GM18520 (cell line): Measurements from ENCODE around the gene SMR3A.

Experiments
- ATAC-seq: cut with Tn5 transposase; IDR thresholded peaks from one replicate; pipeline ENCODE4 v1.9.1; 2021; ENCODE audit not compliant: unreplicated experiment

Gene SMR3A

DNA sequence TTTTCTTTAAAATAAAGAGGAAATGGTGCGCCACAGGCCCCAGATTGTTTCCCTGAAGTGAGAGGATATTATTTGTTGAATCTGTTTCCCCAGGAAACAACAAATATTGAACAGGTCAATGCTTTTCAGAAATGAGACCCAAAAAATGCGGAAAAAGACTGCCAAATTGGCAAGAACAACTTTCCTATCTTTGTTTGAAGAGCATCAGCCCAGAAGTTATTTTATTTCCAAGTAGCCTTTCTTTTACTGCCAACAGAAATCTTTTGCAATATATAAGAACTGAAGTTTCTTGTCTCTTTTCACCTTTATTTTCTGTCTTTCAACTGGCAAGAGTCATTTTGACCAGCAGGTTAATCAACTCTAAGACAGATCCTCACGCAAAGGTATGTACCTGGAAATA lies at the start of gene SMR3A:
Gene SMR3A (plus strand): TSS at position 301 of the 400 bp plus-strand sequence. CDS start 1,356 bp downstream, outside the sequence.
- no peak for ATAC-seq

DNA sequence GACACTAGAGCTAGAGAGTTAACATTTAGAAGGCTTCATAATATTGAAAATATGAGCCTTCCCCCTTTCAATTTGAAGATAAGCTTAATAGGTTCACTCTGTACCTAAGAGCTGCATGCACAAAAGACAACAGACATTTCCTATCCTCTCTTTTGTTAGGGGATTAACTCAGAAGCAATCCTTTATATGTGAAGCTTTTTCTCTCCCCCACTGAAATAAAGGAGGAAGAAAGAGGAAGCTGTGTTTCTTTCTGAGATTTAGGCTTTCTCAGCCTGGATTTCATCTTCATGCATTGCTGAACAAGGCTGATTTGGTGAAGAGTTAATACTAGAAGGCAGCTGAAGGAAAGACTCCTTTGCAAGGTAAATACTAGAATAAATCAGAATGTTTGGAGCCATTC lies 46.8 kb upstream of the SMR3A start:
- ATAC-seq, result no peak

DNA sequence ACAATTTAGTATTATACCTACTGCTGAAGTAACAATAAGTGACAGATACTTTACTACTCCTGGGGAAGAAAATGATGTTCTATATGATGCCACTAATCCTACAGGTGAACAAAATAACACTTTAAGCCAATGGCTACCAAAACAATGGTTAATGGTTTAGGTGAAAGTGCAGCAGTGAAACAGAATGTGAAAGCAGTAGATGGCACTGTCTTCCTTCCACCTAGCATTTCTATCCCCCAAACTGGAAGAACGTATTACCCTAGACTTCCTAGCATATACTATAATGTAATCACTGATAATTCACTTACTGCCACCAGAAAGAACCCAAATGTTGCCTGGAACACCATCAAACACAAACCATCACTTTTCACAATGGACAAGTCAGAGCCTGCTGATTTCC lies 44.6 kb upstream of the SMR3A start:
- ATAC-seq, result peak; percentile 65

DNA sequence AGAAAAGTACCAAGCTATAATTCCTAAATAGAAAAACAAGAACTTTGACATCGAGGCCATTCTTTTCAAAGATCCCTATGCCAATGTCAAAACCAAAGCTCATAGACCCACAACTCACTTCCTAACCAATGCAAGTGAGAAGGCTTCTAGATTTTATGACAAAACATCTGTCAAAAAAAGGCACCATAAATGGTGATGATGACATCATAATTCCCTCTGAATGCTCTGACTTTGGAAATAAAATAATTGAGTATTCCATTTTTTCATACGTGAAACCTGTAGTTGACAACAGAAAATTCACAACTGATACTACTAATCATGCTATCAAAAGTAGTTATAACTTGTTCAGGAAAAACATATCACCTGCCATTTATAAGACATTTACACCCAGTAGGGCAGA lies 34.5 kb upstream of the SMR3A start:
- no peak for ATAC-seq

DNA sequence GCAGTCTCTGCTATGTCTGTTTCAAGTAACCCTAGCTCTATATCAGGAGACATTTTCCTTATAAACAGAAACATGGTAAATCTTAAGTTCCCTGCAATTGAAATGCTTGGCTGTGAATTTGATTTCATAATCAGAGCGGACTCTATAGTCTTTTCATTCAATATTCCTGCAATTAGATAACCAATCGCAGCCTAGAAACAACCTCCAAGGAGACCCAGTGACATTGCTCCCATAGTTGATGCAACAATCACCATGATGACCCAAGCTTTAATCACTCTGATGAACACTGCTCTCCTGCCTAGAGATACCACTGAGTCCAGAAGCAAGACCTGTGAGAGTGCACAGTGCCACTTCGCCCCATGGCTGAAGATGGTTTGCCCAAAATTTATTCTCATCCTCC lies 25.9 kb upstream of the SMR3A start, which contains the start of gene CABS1:
Gene CABS1 (plus strand): TSS at position 301 of the 400 bp plus-strand sequence. CDS start 59 bp downstream, at position 360.
- no peak for ATAC-seq

DNA sequence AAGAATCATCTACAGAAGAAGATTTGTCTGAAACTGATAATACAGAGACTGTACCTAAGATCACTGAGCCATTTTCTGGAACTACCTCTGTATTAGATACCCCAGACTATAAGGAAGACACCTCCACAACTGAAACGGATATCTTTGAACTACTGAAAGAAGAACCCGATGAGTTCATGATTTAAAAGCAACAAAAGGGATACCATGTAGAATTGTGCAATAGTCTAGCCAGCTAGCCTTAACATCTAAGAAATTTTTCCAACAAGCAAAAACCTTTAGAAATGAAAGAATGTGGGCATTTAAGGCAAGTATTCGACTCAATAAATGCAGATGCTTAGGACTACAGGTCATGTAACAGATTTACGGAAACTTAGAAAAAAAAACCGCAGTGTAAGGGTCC lies 24.5 kb upstream of the SMR3A start:
- ATAC-seq, result no peak

DNA sequence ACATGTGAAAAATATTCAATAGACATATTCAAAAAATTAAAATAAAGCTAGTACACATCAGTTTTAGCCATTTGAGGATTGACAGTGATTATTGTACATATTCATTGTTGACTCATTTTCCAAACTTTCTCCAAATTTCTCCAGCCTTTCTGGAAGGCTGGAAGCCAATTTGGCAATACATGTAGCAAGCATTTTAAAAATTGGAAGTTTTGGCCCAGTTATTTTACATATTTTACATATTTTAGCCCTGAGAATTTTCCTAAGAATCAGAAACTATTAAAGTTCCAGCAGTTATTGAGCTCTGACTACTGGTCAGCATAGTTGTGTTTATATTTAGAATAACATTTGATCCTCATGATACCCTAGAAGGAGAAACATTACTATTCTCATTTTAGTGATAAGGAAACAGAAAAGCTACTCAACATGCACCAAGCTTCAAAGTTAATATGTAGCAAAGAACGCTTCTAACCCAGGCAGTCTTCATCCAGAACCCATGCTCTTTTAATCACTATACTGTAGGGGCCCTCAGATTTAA lies 22.6 kb upstream of the SMR3A start:
- ATAC-seq, result no peak

DNA sequence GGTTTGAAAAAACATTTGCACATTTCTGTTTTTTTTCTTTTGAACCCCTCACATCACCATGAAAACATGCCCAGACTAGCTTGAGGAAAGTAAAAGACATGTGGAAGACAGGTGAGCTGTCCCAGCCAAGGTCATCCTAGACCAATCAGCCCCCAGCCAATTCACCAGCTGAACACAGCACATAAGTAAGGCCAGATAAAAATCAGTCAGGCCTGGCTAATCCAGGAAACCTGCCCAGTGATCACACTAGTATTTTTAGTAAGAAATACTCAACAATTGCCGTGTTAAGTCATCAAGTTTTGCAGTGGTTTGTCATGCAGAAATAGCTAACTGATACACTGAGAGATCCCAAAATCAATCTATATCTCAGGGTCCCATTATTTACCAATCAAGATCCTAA lies 4.4 kb upstream of the SMR3A start:
- ATAC-seq, result no peak

DNA sequence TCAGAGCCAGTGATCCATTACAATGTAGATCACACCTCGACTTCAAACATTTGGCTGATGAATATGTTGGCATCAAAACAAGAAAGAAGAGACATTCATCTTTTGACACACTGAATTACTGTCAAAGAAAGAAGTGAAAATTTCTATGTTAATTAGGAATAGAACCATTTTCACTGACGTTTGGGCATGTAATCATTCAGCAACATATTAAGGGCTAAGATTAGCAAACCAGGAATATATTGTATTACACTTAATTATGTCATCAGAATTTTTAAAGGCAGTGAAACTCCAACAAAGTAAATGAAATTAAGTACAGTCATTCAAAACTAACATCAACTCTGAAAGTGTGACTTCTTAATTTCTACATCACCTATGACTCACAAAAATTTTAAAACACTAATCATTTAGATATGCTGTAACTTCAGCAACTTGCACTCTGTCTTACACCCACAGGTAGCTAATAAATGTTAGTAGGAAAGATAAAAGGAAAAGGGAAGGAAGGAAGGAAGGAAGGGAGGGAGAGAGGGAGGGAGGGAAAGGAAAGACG lies 1.4 kb upstream of the SMR3A start:
- ATAC-seq, result no peak

DNA sequence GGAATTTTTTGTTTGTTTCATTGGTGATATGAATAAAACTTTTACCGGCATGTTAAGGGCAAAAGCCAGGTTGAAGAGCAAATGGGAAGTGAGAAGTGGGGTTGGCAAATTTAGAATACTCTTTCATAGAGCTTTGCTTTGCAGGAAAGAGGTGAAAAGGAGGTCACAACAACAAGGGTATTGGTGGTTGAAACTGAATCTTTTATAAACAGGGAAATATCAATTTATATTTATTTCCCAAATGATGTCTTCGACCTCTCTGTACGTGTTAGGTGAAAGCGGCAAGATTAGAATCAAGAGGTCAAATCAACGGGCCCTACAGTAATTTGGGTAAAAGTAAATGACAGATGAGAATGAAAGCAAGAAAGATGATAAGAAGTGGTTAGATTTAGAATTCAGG lies 3.4 kb downstream of the SMR3A start:
- ATAC-seq, result no peak

DNA sequence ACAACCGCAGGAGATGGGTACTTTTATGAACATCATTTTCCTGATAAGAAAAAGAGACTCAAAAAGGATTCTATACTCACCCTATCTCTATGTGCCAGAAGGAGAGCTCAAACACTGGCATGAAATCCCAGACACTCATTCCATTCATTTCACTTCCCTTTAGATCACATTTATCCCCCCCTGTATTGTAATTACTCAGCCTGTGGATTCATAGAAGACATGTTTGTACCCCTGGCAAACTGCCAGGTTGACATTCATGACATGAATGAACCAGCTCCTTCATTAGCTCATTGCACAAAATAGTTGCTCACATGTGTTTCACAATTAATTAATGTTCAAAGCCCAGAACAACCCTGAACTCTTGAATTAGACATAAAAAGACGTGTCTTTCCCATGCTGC lies 4.9 kb downstream of the SMR3A start:
- no peak for ATAC-seq

DNA sequence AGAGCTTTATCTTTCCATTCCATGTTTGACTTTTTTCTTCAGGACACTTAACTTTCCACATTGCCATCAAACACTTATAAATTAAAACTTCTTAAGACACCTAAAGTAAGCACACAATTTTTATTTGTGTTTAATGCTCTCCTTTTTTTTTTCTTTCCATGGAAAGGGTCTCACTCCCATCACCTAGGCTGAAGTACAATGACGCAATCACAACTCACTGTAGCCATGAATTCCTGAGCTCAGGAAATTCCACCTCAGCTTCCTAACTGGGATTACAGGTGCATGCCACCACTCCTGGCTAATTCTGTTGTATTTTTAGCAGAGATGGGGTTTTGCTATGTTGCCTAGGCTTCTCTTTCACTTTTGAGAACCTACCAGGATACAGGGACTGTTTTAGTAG lies 7.3 kb downstream of the SMR3A start:
- ATAC-seq, result no peak

DNA sequence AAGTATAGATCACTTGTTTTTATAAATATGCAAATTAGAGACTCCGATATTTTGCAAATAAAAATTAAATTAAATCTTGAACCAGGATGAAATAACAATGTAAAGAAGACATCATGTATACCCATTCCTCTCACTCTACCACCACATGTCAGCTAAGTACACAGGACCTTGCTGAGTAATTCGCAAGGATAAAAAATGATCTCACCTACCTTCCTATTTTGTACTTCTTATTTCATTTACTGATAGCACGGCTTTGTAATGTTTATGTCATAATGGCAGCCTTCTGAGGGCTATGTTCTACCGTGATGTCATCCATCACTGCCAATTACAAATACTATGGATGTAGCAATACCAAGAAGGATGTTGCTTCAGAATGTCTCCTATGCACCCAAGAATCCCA lies 11.4 kb downstream of the SMR3A start:
- no peak for ATAC-seq

DNA sequence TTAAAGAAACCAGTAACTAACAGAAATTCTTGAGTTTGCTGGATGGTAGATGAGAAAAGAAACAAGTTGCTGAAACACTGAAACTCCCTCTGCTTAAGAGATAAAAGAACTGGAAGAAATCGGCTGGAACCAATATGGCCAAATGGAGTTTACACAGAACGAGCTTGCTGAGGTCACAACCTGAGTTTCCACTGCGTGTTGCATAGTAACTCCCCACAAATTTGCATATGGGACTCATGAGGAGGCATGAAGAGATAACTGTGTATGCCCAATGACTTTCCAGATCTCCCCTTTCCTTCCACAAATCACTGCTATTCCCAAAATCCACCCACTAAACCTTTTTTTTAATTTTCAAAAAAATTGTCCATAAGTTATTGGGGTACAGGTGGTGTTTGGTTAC lies 12.2 kb downstream of the SMR3A start:
- ATAC-seq, result no peak

DNA sequence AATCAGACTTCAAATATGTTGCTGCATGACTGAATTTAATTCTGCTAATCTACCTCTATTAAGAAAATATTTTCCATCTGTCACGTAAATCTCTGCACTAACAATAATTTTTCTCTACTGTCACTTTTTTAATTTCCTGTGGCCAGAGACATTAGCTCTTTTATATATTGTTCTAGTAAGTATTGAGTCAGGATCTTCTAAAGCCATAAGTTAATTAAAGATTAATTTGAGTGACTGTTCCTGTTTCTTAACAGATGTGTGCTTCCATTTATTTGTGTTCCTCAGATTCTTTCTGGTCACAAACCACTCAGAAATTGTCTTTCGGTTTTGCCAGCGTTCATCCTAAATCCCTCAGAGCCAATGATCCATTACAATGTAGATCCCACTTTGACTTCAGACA lies 20.0 kb downstream of the SMR3A start:
- no peak for ATAC-seq

DNA sequence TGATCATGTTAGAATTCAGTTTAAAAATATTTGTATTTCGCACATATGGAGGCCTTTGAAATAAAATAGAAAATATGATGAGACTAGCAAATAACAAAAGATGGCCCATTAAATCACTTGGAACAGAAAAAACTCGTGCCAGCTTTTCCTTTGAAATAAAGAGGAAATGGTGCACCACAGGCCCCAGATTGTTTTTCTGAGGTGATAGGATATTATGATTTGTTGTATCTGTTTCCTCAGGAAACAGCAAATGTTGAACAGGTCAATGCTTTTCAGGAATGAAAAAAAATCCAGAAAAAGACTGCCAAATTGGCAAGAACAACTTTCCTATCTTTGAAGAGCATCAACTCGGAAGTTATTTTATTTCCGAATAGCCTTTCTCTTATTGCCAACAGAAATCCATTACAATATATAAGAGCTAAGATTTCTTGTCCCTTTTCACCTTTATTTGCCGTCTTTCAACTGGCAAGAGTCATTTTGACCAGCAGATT lies 22.2 kb downstream of the SMR3A start, which contains the start of gene SMR3B:
Gene SMR3B (plus strand): TSS at position 441 of the 491 bp plus-strand sequence. CDS start 1,380 bp downstream, outside the sequence.
- no peak for ATAC-seq

DNA sequence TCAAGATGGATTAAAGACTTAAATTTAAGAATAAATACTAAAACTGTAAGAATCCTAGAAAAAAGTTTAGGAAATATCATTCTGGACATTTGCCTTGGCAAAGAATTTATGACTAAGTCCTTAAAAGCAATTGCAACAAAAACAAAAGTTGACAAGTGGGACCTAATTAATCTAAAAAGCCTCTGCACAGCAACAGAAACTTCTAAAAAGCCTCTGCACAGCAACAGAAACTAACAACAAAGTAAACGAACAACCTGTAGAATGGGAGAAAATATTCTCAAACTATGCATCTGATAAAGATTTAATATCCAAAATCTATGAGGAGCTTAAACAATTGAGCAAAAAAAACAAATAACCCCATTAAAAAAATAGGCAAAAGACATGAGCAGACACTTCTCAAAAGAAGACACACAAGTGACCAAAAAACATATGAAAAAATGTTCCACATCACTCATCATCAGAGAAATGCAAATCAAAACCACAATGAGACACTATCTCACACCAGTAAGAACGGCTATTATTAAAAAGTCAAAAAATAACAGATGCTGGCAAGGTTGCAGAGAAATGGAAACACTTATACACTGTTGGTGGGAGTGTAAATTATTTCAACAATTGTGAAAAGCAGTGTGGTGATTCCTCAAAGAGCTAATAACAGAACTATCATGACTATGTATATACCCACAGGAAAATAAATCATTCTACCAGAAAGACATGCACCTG lies 31.7 kb downstream of the SMR3A start:
- ATAC-seq, result peak; percentile 45

DNA sequence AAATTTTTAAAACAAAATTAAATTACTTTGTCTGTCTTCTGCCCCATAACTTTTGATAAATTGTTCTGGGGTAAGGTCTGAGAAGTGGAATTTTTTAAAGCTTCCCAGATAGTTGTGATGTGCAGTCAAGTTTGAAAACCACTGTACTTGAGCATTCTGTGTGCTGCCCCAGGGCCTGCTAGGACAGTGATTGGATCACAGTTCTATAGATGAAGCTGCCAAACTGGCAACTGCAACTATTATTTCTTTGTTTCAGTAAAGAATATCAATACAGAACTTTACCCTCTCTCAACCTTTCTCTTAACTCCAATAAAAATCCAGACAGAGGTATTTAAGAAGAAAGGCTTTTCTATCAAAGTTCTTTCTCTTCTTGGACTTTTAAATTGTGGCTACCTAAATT lies 37.0 kb downstream of the SMR3A start, which contains the start of gene OPRPN:
Gene OPRPN (plus strand): TSS at position 361 of the 400 bp plus-strand sequence. CDS start 1,346 bp downstream, outside the sequence.
- ATAC-seq, result no peak

DNA sequence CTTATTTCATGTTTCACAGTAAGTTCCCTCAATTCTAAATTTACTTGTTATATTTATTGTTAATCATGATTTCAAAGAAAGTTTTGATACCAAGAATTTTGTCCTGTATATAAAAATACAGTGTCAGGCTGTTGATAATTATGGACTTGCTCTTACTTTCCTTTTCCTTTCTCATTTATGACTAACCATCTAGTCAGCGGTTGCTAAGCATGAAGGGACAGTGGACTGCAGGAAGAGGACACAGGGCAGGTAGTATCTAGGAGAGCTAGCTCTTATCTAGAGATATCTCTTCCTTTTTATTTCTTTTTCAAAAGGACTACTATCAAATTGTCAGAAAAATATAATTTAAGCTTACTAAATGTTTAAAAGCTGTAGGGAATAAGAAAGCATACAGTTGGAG lies 38.8 kb downstream of the SMR3A start:
- peak; percentile 69 for ATAC-seq

DNA sequence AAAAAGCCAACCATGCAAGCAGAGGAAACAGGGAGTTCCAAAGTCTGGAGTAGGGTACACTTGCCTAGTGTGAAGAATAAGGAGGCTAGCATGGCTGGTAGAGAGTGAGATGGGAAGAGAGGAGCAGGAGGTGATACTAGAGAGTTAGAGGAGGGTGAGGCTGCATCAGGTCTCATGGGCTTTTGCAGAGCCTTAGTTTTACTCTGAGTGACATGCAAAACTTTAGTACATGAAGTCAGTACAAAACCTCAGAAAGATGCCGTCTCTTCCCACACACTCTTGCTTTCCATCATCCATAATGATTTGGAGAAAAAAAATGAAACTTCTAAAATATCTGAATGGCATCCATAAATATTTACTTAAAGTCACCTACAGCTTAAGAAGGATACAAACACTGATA lies 42.2 kb downstream of the SMR3A start:
- no peak for ATAC-seq

DNA sequence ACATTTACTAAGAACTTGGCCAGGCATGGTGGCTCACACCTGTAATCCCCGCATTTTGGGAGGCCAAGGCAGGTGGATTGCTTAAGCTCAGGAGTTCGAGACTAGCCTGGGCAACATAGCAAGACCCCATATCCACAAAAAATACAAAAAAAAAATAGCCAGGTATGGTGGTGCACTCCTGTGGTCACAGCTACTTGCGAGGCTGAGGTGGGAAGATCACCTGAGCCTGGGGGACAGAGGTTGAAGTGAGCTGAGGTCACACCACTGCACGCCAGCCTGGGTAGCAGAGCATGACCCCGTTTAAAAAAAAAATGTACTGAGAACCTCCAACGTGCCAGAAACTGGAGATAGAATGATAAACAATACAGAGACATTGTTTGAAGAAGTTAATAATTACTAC lies 45.2 kb downstream of the SMR3A start:
- ATAC-seq, result no peak
